Posterior vena cava (tissue), 2 donors: ENCODE results near the gene BTG3. TPM values are rescaled to one million over a fixed set of nuclear protein-coding genes. Genes with fewer than 3 reads are reported as not detected.
A peak's percentile ranks its signal among the peaks of the same experiment; 100 is the strongest.

ENCODE experiments used
- DNase-seq: peaks from one replicate; pipeline ENCODE4 v3.0.0-alpha.2; 2020; ENCODE audit warnings: low spot score
- intact Hi-C, 2 donors: fragments of 100-400 bp; cut with DNase I; formaldehyde crosslinking; loops; one replicate each; pipeline versions ENCODE4 v1.14.1 to v1.14.2; 2022 to 2023
- long read RNA-seq, 2 donors: library from polyadenylated mRNA; unstranded; transcript quantifications; one replicate each; pipeline ENCODE4 v2.0.0, GENCODE V29; 2020 to 2021
- total RNA-seq, 2 donors: library from RNA; stranded (reverse); fragmentation: NEBNext Ultra II Directional; extraction: Animal tissue kit (Norgen Biotek cat#: 25700); gene quantifications; one replicate each; pipeline ENCODE4 v1.2.1, GENCODE V29; 2021
- donor health status: DM: yes; HTN: yes; CAD: no.
- donor health status: DM: yes; HTN: yes; CAD: no.

BTG3 gene, protein sequence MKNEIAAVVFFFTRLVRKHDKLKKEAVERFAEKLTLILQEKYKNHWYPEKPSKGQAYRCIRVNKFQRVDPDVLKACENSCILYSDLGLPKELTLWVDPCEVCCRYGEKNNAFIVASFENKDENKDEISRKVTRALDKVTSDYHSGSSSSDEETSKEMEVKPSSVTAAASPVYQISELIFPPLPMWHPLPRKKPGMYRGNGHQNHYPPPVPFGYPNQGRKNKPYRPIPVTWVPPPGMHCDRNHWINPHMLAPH
- total RNA-seq, result 10 to 100 TPM; 19.1 to 27.0 TPM
- long read RNA-seq, donor 1, transcript BTG3-202 (5 exons, 1,456 nt), result major isoform, 11 of 12 reads
- long read RNA-seq, donor 1, partial matches to known transcripts, result 0 of 12 reads
- long read RNA-seq, donor 1, other reads (novel, unspliced or antisense), result 0 of 12 reads
- long read RNA-seq, donor 2, transcript BTG3-202 (5 exons, 1,456 nt), result major isoform, 148 of 161 reads
- long read RNA-seq, donor 2, transcript BTG3-201 (6 exons, 1,485 nt), result minor isoform, 5 of 161 reads
- long read RNA-seq, donor 2, partial matches to known transcripts, result 1 of 161 reads
- long read RNA-seq, donor 2, other reads (novel, unspliced or antisense), result 6 of 161 reads

DNA sequence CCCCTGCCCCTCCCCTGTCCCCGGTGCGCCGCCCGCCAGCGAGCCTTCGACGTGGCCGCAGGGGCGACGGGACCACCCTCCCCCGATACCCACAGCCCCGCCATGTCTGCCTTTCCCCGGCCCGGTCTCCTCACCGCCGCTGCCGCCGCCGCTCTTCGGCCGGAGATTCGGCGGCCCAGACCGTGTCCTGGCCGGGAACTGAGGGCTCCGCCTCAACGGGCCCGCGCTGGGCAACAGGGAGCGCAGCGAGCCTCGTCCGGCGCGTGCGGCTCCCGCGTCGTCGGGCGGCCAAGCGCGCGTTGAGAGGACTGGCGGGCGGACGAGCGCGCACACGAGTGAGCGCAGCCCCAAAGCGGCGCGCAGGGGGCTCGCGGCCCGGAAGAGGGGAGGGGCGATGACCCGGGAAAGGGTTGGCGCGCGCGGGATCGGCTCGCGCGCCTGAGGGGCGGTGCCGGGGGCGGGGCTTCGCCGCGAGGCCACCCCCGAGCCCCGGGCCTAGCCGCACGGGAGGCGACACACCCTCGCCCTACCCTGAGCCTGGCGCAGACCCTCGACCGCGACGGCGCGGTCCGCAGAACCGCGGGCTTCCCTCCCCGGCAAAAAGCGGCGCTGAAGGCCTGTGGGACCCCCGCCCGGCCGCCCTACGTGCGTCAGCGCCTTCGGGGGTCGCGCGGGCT lies at the start of gene BTG3:
TSS of gene BTG3 (minus strand) at position 337 of the 677 bp plus-strand sequence. CDS start 3,757 bp downstream, outside the sequence.
- intact Hi-C loops, result no loop called here
- peak; percentile 94 for DNase-seq

DNA sequence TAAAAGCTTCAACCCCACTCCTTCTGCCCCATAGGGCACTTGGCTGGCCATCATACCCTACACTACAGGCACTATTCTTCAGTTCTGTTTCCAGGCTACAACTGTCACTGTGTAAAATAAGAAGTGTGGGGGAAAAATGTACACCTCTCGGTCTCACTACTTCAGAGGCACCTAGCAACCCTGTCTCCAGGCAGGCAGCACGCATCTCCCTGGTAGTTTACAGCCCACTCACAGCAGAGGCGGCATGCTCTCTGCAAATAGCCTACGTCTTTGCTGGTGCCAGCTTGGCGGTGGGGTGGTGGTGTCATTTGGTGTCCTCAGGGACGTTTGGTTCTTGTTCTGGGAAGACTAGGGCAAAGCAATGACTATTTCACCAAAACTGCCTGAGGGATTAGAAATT lies 48.2 kb upstream of the BTG3 start:
- intact Hi-C loops, result no loop called here

GRCh38 chr21:17660452-17660851 lies 47.8 kb upstream of the BTG3 start:
- no peak for DNase-seq
- intact Hi-C loops, result no loop called here

More for the DNA sequence above, 48.2 kb upstream of the BTG3 start:
- DNase-seq, result no peak

GRCh38 chr21:17658931-17659330 lies 46.2 kb upstream of the BTG3 start:
- intact Hi-C loops, result no loop called here
- no peak for DNase-seq

- DNase-seq, result no peak
- intact Hi-C loops, result no loop called here
Observed at GRCh38 chr21:17651526-17651925, 38.8 kb upstream of the BTG3 start.

- DNase-seq, result no peak
- intact Hi-C loops, result no loop called here
Observed at GRCh38 chr21:17650292-17650691, 37.6 kb upstream of the BTG3 start.

GRCh38 chr21:17646790-17647189 lies 34.1 kb upstream of the BTG3 start:
- intact Hi-C loops, result no loop called here
- no peak for DNase-seq

- no peak for DNase-seq
- intact Hi-C loops, result no loop called here
Observed at GRCh38 chr21:17644186-17644585, 31.5 kb upstream of the BTG3 start.

GRCh38 chr21:17640821-17641220 lies 28.1 kb upstream of the BTG3 start:
- no peak for DNase-seq
- intact Hi-C loops, result no loop called here

- no peak for DNase-seq
- intact Hi-C loops, result no loop called here
Observed at GRCh38 chr21:17636711-17637110, 24.0 kb upstream of the BTG3 start.

- DNase-seq, result no peak
- intact Hi-C loops, result no loop called here
Observed at GRCh38 chr21:17631195-17631594, 18.5 kb upstream of the BTG3 start.

- intact Hi-C loops, result no loop called here
- DNase-seq, result no peak
Observed at GRCh38 chr21:17622018-17622417, 9.3 kb upstream of the BTG3 start.

- intact Hi-C loops, result no loop called here
- no peak for DNase-seq
Observed at GRCh38 chr21:17616831-17617230, 4.1 kb upstream of the BTG3 start.

GRCh38 chr21:17613242-17613676 lies 558 bp upstream of the BTG3 start:
- DNase-seq, result peak; percentile 83
- intact Hi-C loops, result no loop called here

- intact Hi-C loops, result no loop called here
Observed at GRCh38 chr21:17612023-17612564, 607 bp downstream of the BTG3 start.

DNA sequence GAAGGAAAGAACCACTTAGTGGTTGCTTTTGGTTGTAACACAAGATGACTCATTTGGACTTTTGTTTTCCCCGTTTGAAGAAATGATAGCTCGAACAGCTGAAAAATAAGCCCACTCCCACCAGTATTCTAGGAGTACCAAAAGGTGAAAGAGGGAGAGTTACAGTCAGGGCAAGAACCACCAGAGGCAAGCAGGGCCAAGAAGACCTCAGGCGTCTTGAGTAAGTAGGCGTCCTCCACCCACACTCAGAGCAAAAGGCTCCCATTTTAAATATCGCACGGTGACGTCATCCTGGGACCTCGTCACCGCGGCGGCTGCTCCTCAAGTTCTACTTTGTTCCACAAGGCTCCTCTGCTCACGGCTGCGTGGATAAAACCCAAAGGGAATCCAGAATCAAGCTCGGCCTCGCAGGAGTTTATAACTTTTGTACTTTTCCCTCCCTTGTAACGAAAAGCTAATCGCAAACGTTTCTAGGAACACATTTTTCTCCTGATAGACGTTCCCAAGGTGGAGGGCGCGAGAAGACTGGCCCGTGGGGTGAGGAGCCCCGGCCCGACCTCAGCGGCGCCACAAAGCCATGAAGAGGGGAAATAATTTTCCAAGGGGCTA lies 1.2 kb downstream of the BTG3 start:
- peak; percentile 94 for DNase-seq
- intact Hi-C loops, result no loop called here

More at GRCh38 chr21:17612023-17612564, 607 bp downstream of the BTG3 start:
- DNase-seq, result peak; percentile 86

- intact Hi-C loops, result no loop called here
- no peak for DNase-seq
Observed at GRCh38 chr21:17610911-17611310, 1.8 kb downstream of the BTG3 start.

DNA sequence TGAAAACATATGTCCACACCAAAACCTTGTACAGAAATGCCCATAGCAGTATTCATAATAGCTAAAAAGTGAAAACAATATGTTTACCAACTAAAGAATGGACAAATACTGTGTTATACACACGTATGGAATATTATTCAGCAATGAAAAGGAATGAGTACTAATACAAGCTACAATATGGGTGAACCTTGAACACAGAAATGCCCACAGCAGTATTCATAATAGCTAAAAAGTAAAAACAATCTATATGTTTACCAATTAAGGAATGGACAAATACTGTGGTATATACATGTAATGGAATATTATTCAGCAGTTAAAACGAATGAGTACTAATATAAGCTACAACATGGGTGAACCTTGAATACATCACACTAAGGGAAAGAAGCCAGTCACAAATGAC lies 3.0 kb downstream of the BTG3 start:
- intact Hi-C loops, result no loop called here
- no peak for DNase-seq

DNA sequence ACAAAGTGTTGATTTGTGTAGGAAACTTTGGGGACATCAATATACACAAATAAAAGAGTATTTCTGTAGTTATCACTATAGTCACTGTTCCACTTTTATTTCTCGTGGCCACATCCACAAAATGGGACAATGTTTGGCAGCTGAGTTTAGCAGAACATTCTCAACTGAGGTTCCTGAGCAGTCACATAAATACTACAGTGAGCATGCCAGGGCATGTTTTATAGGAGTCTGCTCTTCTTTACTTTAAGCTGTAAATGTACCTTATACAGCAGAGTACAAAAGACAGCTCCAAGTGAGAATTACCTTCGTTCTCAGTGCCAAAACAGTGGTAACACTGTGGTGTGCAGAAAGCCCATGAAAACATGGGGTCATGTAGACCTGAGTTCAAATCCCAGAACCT lies 5.0 kb downstream of the BTG3 start:
- intact Hi-C loops, result no loop called here
- DNase-seq, result no peak

- intact Hi-C loops, result no loop called here
- DNase-seq, result no peak
Observed at GRCh38 chr21:17602874-17603273, 9.8 kb downstream of the BTG3 start.
